ENCODE data around the gene CPLX3.

The CPLX3 gene

GRCh38 chr15:74821091-74821789, 5.2 kb upstream of the CPLX3 start:
- DNase-seq, result peak in 4 of 42 donors; percentile 28 to 54 (median 48)
- intact Hi-C loops (cut with DNase I), result no loop called here

- intact Hi-C loops (cut with DNase I), result no loop called here
Observed at GRCh38 chr15:74821790-74822158, 4.7 kb upstream of the CPLX3 start.

GRCh38 chr15:74822233-74822632, 4.2 kb upstream of the CPLX3 start:
- no peak for DNase-seq
- intact Hi-C loops (cut with DNase I), result no loop called here

More at GRCh38 chr15:74821790-74822158, 4.7 kb upstream of the CPLX3 start:
- DNase-seq, result no peak

GRCh38 chr15:74823324-74823723, 3.1 kb upstream of the CPLX3 start:
- intact Hi-C loops (cut with DNase I), result no loop called here
- no peak for DNase-seq

GRCh38 chr15:74824976-74825375, 1.5 kb upstream of the CPLX3 start:
- intact Hi-C loops (cut with DNase I), result no loop called here
- peak in 15 of 42 donors; percentile 16 to 83 (median 54) for DNase-seq

GRCh38 chr15:74825866-74826265, 561 bp upstream of the CPLX3 start:
- DNase-seq, result no peak
- intact Hi-C loops (cut with DNase I), result no loop called here

GRCh38 chr15:74826921-74827320, 494 bp downstream of the CPLX3 start:
- DNase-seq, result no peak
- intact Hi-C loops (cut with DNase I), result no loop called here

- DNase-seq, result no peak
- intact Hi-C loops (cut with DNase I), result no loop called here
Observed at GRCh38 chr15:74827614-74828013, 1.2 kb downstream of the CPLX3 start.

- intact Hi-C loops (cut with DNase I), result no loop called here
- DNase-seq, result no peak
Observed at GRCh38 chr15:74828835-74829234, 2.4 kb downstream of the CPLX3 start.

- intact Hi-C loops (cut with DNase I), result no loop called here
- DNase-seq, result no peak
Observed at GRCh38 chr15:74829486-74829885, 3.1 kb downstream of the CPLX3 start.

GRCh38 chr15:74829991-74830390, 3.6 kb downstream of the CPLX3 start:
- intact Hi-C loops (cut with DNase I), result no loop called here
- no peak for DNase-seq

- intact Hi-C loops (cut with DNase I), result no loop called here
- peak in 38 of 42 donors; percentile 38 to 83 (median 68) for DNase-seq
Observed at GRCh38 chr15:74830868-74831267, 4.4 kb downstream of the CPLX3 start.

GRCh38 chr15:74831813-74832495, 5.5 kb downstream of the CPLX3 start:
- intact Hi-C loops (cut with DNase I), result no loop called here
- DNase-seq, result no peak

GRCh38 chr15:74832826-74833225, 6.4 kb downstream of the CPLX3 start:
- intact Hi-C loops (cut with DNase I), result no loop called here
- DNase-seq, result no peak

GRCh38 chr15:74833376-74834107, 7.1 kb downstream of the CPLX3 start:
- intact Hi-C loops (cut with DNase I), result no loop called here
- peak in 40 of 42 donors; percentile 40 to 94 (median 72) for DNase-seq

GRCh38 chr15:74835312-74835823, 8.9 kb downstream of the CPLX3 start:
- DNase-seq, result peak in 41 of 42 donors; percentile 22 to 85 (median 63)
- intact Hi-C loops (cut with DNase I), result loop anchor here (5.0 kb wide), 1 partner anchor 53 kb away; the partner anchor contains the start of gene CSK

GRCh38 chr15:74836846-74837245, 10.4 kb downstream of the CPLX3 start:
- intact Hi-C loops (cut with DNase I), result loop anchor here (5.0 kb wide), 1 partner anchor 55 kb away; the partner anchor contains the start of gene CSK
- no peak for DNase-seq

- intact Hi-C loops (cut with DNase I), result loop anchor here (5.0 kb wide), 1 partner anchor 55 kb away; the partner anchor contains the start of gene CSK
- DNase-seq, result no peak
Observed at GRCh38 chr15:74837482-74838136, 11.2 kb downstream of the CPLX3 start.

- no peak for DNase-seq
- intact Hi-C loops (cut with DNase I), result loop anchor here (5.0 kb wide), 1 partner anchor 56 kb away; the partner anchor contains the start of gene CSK
Observed at GRCh38 chr15:74838137-74838516, 11.7 kb downstream of the CPLX3 start.
